ENCODE results near the gene EMD.
"Not testable (repeated sequence)": the region's sequence is repeated elsewhere in the genome, so short reads cannot be mapped to it uniquely, and the experiment has no call there.

Gene EMD

DNA sequence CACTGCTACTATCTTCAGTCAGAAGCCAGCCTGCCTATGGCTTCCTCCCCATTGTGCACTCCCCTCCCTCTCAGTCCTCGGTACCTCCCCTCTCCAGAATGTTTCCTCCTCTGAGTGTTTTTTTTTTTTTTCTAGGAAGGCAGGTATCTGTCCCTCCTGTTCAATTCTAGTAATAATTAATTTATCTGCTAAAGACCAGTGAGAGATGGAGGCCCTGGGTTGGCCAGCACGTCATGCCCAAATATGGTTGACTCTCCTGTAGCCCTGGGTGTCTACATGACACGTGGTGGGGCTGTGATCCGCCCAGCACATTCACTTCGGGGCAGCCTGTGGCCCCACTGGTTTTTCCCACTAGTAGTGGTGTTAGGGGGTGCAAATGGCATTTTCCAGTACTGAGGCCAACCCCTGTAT lies 6.5 kb upstream of the EMD start:
- ATAC-seq = peak in 1 of 2 donors; percentile 8

DNA sequence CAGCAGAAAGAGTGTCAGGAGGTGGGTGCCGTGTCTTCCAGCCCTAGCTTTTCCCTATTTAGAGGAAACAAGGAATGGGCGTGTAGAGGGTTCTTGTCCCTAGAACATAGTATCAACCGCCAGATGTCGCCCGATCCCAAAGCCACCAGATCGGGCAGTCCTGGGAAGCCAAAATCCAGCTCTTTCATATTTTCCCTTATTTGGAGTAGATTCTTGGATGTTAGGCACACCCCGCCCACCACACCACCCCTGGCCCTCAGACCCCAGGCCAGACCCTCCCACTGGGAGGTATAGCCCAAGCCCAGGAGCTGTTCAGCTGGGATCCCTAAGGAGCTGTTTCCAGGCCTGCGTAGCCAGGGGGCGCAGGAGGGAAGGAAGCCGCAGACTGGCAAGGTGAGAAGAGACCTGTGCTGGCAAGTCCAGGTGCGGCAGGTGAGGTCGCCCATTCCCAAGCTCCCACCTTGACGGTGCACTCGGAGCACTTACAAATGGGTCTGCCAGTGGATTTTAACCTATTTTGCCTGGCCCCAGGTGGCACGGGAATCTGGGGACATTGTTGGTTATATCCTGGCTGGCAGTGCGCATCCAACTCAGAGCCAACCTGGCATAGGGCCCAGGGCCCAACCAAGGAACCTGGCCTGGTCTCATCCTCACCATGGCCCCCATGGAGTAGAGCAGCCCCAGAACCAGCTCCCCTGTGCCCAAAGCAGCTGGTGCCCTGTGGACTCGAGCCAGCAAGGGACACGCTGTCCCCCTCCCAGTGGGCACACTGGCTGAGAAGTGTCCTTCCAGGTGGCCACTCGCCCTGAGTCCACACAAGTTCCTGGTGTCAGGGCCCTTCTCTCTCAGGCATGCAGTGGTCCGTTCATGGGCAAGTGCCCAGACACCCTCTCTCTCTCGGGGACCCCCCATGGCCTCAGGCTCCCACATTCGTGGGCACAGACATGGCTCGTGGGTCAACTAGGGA lies 5.5 kb upstream of the EMD start:
- ATAC-seq = no peak

DNA sequence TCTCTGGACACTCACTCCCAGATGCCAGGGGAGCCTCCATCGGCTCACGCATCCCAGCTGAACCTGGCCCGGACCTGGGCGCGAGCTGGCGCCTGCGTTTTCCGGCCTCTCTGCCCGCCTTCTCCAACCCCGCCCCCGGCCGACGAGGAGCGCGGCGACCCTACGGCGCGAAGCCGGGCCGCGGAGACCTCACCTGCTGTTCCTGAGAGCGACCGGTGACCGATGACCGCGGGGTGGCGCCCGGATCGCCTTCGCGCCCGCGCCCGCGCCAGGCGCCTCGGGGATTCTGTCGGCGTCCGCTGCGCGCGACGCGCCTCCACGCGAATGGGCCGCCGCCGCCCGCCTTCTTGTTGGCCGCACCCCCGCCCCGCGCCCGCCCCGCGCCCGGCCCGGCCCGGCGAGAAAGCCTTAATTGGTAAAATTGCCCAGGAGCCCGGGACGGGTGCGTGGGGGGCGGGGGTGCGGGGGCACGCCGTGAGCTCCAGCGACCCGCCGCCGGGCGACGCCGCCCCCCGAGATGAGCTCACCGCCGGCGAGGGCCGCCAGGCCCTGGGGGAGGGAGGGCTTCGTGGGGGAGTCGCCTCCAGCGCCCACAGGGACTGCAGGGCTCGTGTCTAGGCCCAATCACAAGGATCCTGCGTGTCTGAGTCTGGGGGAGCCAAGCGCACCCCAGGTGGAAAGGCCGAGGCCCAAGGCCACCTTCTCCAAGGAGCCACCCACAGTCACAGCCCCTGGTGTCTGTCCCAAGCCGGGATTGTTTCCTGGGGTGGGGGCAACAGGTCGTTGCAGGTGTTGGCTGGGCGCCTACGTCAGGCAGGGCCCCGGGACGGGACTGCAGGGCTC lies 4.6 kb upstream of the EMD start, which contains the start of gene FLNA:
Gene FLNA, minus strand, starts transcription at position 322 of the 843 bp plus-strand sequence. CDS start 3,389 bp downstream, outside the sequence.
- no peak for ATAC-seq

DNA sequence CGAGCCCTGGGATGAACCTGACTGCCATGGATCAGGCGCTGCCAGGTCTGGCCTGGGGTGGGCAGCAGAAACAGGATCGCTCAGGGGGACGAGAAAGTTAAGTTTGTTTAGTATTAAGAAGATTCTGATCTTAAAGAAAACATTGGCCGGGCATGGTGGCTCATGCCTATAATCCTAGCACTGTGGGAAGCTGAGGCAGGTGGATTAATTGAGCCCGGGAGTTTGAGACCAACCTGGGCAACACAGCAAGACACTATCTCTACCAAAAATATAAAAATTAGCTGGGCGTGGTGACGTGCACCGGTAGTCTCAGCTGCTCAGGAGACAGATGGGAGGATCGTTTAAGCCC lies 4.0 kb upstream of the EMD start:
- ATAC-seq = no peak

DNA sequence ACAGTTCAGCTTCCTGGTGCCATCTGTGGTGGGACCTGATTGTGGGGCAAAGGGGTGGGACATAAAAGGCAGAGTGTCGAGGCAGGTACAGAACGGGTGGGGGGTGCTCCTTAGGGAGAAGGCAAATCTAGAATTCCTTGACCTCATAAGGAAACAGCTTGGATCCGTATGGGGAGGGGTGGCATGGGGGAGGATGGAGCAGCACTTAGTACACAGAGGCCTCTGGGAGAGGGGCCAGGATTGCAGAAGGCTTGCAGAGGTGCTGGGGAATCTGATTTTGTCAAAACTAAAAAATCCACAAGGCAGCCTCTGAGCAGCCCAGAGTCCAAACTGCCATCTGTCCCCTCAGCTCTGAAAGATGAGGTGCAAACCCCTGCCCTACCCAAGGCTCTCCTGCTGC lies 2.3 kb upstream of the EMD start:
- ATAC-seq = no peak

DNA sequence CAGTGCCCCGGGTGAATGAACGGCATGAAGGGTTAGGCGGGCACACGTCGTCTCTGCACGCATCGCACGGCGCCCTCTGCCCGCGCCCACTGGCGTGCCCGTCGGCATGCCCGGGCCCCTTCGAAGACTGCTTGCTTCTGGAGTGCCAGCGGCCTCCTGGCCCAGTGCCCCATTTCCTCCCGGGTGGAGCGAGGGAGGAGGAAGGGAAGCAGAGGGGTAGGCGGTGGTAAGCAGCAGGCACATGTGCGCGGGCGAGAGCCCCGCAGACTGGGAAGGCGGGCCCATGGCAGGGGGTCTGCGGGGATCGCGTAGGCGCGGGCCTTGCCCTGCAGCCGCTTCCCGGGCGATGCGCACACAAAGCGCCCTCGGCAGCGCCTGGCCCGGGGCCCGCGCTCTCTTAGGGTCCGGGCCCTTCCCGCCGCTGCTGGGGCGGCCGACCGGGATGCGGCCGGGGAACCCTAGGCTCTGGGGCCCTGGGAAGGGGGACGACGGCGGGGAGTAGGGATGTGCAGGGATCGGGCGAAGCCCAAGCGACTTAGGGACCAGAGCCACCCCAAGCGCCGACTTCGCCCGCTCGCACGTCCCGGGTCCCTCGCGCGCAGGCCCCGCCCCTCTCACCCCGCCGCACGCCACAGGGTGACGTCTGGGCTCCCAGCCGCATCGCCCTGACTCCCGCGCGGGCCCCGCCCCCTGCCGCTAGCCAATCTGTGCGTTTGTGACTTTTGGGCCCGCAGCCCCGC lies 866 bp upstream of the EMD start:
- no peak for ATAC-seq

DNA sequence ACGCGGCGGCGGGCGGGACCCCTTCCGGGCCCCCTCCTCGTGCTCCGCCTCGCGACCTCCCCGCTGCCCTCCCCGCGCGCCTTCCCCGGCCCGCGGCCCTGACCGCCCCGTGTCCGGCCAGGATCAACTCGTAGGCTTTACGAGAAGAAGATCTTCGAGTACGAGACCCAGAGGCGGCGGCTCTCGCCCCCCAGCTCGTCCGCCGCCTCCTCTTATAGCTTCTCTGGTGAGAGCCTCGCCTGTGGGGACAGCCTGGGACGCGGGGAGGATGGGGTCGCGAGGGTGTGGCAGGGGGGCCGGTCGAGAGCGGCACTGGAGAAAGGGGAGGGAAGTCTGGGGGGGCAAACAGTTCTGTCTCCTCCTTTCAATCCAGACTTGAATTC lies 465 bp downstream of the EMD start:
- no peak for ATAC-seq

DNA sequence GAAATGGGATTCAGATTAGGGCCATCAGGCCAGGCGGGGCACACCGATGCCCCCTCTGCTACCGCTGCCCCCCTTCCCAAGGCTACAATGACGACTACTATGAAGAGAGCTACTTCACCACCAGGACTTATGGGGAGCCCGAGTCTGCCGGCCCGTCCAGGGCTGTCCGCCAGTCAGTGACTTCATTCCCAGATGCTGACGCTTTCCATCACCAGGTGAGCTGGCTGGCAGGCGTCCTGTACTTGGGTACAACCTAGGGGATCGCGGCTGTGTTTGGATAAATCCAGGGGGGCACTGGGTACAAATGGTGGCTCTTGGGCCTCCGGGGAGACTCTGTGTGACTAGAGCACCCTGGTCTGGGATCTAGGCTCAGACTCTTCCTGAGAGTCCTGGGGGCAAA lies 1.1 kb downstream of the EMD start:
- ATAC-seq = no peak

DNA sequence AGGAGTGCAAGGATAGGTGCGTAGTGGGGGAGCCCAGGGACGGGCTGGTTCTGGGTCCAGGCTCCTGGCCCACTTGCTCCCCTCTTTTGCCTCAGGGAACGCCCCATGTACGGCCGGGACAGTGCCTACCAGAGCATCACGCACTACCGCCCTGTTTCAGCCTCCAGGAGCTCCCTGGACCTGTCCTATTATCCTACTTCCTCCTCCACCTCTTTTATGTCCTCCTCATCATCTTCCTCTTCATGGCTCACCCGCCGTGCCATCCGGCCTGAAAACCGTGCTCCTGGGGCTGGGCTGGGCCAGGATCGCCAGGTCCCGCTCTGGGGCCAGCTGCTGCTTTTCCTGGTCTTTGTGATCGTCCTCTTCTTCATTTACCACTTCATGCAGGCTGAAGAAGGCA lies 1.7 kb downstream of the EMD start:
- no peak for ATAC-seq

DNA sequence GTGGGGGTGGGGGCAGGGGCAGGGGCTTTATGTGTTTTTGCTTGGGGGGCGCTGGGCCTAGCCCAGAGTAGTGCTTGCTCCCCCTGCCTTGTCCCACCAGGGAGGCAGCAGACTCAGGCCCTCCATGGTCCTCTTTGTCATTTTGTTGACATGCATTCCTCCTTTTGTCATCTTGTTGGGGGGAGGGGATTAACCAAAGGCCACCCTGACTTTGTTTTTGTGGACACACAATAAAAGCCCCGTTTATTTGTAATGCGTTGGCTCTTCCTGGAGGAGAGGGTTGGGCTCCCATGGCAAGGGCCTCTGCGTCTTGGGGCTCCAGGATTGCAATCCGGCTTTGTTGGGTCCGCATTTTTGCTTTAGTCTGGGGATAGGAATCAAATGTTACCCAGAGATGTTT lies 2.2 kb downstream of the EMD start:
- no peak for ATAC-seq

DNA sequence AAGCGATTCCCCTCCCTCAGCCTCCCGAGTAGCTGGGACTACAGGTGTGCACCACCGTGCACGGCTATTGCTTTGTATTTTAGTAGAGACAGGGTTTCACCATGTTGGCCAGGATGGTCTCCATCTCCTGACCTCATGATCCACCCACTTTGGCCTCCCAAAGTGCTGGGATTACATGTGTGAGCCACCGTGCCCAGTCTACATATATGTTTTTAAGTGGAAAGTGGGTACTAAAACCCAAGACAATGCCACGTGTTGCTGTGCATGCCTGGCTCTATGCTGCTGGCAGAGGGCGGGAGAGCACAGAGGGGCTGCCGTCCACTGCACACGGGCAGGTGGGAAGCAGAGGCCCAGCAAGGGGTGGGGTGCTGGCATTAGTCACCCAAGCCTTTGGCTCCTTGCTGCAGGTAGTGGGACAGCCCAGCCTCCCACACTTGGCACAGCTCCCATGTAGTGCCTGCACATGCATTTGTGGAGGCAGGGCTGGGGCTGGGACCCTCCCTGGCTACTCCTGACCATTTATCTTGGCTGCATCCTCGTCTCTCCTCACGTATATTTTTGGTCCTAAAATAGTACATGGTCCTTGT lies 3.5 kb downstream of the EMD start:
- ATAC-seq = no peak

DNA sequence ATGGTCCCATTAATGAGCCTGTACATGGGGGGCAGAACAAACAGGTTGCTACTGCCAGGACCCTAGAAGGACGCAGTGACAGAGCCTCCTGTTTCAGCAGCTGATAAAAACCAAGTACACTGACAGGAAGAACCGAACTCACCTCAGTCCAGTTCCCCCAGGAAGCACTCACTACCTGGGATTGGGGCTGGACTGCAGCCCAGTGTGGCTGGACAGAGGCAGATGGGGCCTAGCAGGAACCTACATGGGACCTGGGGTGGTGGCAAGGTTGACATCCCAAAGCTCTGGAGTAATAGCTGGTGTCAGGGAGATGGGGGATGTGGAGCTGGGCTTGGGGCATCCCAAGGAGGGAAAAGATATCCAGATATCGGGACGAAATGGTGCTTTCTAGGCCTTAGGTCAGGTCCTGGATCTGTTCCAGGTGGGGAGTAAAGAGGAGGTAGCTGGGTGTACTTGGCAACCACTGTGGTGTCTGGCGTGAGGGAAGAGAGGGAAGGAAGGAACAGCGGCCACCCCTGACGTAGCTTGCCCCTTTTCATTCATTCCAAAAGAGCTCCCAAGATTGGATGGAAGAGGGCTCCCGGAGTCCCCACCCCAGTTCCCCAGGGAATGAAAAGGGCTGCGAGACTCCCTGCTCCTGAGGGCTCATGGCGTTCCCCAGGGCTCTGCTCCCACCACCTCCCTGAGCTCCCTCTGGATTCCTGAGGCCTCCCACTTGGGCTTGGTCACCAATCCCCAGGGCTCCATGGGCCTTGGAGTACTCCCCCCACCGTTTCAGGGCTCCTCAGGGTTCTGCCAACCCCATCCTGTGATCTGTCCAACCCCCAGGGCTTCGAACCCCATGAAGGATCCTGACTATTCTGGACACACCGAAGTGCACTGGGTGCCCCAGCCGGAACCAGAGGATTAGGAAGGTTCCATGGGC lies 4.5 kb downstream of the EMD start:
- ATAC-seq = no peak

DNA sequence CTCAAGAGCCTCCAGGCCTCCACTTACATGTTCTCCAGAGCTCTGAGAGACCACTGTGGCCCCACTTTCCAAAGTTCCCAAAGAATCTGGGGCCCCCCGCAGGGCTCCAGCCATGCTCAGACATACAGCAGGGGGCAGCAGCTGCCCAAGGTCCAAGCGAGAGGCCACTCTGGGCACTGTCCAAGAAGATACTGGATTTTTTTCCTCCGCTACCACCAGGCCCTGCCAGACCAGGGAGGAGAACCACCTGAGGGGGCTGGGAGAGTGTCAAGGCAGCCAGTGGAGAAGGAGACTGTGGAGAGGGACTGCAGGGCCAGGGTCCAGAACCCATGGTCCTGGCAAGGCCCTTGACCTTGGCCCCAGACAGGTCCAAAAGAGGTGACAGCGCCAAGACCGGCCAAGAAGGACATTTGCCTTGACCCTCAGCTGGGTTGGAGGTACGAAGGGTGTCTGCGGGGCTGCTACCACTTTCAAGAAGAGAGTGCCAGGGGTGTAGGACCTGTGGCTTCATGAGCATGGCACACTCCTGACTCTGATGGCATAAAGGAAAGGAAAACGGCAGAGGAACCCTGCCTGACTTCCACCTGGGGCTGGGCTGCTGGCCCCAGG lies 5.3 kb downstream of the EMD start:
- no peak for ATAC-seq

DNA sequence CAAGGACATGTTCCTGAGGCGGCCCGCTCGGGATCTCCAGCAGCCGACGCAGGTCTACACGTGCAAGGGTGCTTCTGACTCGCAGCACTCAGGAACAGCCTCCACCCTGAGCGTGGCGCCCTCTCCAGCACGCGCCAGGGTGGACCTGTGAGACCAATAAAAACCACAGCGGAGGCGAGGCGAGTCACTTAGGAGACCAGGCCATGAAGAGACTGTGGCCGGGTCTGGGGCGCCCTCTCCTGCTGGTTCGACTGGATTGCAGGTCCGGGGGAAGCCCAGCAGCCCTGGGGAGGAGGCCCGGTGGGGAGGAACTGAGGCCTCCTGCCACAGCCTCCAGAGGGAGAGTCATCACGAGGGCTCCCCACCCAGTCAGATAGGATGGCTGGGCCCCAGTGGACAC lies 9.0 kb downstream of the EMD start:
- peak; percentile 36 to 37 for ATAC-seq

DNA sequence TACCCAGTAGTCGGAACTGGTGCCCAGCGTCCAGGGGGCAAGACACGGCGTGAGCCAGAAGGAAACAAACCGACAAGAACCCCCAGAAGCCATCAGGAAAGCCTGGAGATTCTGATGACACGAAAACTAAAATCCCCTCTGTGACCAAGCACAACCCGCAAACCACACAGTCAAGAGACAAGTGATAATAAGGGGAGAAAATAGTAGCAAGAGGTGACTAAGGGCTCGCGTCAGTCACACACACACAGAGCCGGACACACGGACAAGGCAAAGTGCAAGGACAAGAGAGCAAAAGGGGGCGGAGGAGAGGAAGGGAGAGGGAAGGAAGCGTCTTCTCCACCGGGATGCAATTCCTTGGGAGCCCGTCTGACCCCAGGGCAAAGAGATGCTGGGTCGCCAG lies 9.6 kb downstream of the EMD start:
- peak; percentile 34 for ATAC-seq

DNA sequence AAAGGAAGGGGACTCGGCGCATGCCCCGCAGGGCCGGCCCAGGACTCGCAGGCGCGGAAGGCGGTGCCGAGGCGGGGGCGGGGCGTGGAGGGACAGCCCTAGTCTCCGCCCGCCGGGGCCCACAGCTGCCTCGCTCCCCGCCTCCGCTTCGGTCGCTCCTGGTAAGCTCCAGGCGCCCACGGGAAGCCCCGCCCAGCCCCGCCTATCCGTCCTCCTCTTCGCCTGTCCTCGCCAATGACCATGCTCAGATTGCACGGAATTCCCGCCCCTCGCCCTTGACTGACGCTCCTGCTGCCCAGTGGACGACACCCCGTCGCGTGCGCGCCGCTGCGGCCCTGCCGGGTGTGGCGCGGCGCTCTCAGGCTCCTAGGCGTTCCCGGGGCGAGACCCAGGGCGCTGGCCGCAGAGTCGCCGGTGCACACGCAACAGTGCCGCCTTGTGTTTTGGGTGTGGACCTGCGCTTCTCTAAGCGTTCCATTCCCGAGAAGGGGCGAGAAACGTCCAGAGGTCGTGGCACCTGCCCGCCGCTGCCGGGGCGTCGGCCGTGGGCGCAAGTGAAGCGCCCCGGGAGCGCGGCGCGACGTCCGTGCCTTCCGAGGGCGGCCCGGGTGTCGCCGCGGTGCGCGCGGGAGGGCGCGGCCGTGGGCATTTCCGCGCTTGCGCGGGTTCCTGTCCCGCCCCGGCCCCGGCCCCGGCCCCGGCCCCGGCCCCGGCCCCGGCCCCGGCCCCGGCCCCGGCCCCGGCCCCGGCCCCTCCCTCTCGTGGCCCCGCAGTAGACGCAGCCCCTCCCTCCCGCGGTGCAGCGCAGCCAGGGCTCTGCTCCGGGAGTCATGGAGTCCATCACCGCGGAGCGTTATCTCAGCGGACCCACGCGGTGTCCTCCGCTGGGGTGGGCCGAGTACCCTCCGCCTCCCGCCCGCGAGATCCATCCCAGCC lies 11.0 kb downstream of the EMD start:
- peak; percentile 74 to 78 for ATAC-seq

DNA sequence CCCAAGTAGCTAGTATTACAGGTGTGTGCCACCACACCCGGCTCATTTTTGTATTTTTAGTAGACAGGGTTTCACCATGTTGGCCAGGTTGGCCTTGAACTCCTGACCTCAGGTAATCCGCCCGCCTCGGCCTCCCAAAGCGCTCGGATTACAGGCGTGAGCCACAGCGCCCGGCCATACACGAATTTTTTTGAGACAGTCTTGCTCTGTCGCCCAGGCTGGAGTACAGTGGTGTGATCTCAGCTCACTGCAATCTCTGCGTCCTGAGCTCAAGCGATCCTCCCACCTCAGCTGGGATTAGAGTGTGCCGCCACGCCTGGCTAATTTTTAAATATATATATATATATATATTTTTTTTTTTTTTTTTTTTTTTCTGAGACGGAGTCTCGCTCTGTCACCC lies 17.3 kb downstream of the EMD start:
- ATAC-seq = not testable (repeated sequence)

DNA sequence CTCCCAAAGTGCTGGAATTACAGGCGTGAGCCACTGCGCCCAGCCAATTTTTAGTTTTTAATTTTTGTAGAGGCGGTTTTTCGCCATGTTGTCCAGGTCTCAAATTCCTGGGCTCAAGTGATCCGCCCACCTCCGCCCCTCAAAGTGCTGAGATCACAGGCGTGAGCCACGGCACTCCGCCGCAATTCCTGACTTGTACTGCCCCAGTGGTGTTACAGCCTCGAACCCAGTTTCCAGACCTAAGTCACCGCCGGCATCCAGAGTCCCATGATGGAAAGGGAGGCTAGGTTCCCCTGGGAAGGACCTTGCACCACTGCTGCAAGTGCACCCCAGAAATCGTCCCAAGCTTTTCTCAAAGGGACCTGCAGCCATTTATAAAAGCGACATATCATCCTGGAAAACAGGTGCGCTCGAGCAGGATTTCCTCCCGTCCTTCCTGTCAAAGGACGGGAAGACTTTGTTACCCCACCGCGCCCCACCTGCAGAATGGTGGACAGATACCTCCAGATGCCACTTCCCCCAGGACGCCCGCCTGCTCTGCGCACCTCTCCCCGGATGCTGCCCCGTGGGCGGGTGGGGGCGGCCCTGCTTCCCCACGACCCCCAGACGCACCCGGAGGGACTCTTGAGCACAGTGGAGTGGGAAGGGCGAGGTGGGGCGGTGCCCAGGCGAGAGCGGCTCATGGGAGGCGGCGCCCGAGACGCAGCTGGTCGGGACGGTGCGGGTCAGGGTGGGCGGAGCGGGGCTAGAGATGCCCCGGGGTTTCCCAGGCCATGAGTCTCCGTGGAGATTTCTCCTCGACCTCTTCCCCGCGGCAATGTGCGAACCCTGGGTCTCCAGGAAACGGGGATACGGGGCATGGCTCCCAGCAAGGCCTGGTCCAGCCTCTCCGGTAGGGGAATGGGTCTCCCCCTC lies 18.1 kb downstream of the EMD start:
- ATAC-seq = peak; percentile 54 to 64

Data from activated CD4-positive, CD25-positive, alpha-beta regulatory T cell treated with anti-CD3 and anti-CD28 coated beads, Interleukin-2, amount 50 U/mL, for 24 hours (primary cell).